ENCODE results near the gene DYNC2LI1. TPM values are rescaled to one million over a fixed set of nuclear protein-coding genes. Genes with fewer than 3 reads are reported as not detected.

DYNC2LI1 gene
- total and polyA plus RNA-seq, 2 of the 8 experiments (the other 6 are each of a cell fraction or from before 2014, with no cell fraction given): 3.9 to 7.6 TPM

GRCh38 chr2:43724728-43725526, 48.9 kb upstream of the DYNC2LI1 start:
- Histone ChIP-seq H4K5ac (ENCODE audit: insufficient read length, low read depth, low read length) (no peak overlapping the region), H3K23me2 (ENCODE audit: low read depth, low read length) (no peaks in the 10 kb centered on the region), H2BK5ac (ENCODE audit: low read depth, low read length) (no peak overlapping the region), H4K91ac (replicated peaks; ENCODE audit: insufficient read length, low read length) (no peak overlapping the region), H3K4me2 (ENCODE audit: insufficient read depth in 1 of 2, low read depth in 2 of 2, low read length in 2 of 2) (no peak overlapping the region), H3K4ac (replicated peaks; ENCODE audit: insufficient read length, low read depth, low read length) (no peak overlapping the region), H3K56ac (replicated peaks; ENCODE audit: insufficient read length, low read depth, low read length) (no peak overlapping the region), H3K36me3 (ENCODE audit: control insufficient read depth in 2 of 4, insufficient read depth in 4 of 4, low read length in 3 of 4) (no peaks in the 10 kb centered on the region), H4K8ac (ENCODE audit: extremely low read depth, insufficient read depth, low read length) (no peak overlapping the region), H3K27me3 (replicated peaks in 1 of 4; ENCODE audit: control insufficient read depth in 3 of 4, extremely low read depth in 1 of 4, insufficient read depth in 3 of 4, low read length in 3 of 4) (no peaks in the 10 kb centered on the region), H3K79me1 (ENCODE audit: low read depth, low read length) (no peaks in the 10 kb centered on the region), H2AK5ac (ENCODE audit: low read depth, low read length) (no peak overlapping the region), H2BK120ac (replicated peaks; ENCODE audit: low read depth, low read length) (no peak overlapping the region), H3K9me3 (ENCODE audit: insufficient read depth in 2 of 2, low read depth in 1 of 2, low read length in 1 of 2) (no peaks in the 10 kb centered on the region), H3K4me3 (ENCODE audit: extremely low read depth in 1 of 4, insufficient read depth in 2 of 4, low read depth in 3 of 4, low read length in 4 of 4) (no peak overlapping the region), H3K4me1 (replicated peaks in 1 of 4; ENCODE audit: control insufficient read depth in 3 of 4, insufficient read depth in 4 of 4, low read length in 3 of 4) (peaks cover 0 to 4% (median 2%) of the 10 kb centered on the region in 4 experiments; a peak in 2 of 7 replicates), H3K27ac (ENCODE audit: low read depth, low read length) (no peak overlapping the region), H3K79me2 (ENCODE audit: control insufficient read depth in 1 of 2, insufficient read depth in 2 of 2, low read length in 2 of 2) (no peaks in the 10 kb centered on the region), H4K20me1 (replicated peaks in 1 of 2; ENCODE audit: control insufficient read depth in 1 of 2, insufficient read depth in 2 of 2, low read length in 2 of 2) (no peaks in the 10 kb centered on the region), H2BK15ac (ENCODE audit: low read length) (no peak overlapping the region), H2BK20ac (ENCODE audit: low read length) (no peak overlapping the region), H3K14ac (ENCODE audit: insufficient read length) (no peak overlapping the region), H3K23ac (ENCODE audit: insufficient read length) (no peak overlapping the region), H2AFZ (ENCODE audit: low read length) (peak overlapping the region; percentile 30; the same call in 1 of the 2 replicates), H3K9ac (replicated peaks in 1 of 4; ENCODE audit: extremely low read depth in 1 of 4, low read depth in 3 of 4, low read length in 3 of 4) (peak overlapping the region in 1 of 4 experiments; percentile 34; a peak in 1 of 7 replicates), H3K18ac (ENCODE audit: extremely low read depth, low read length) (no peak overlapping the region), H2BK12ac (ENCODE audit: low read depth, low read length) (no peak overlapping the region)
- no peak for TF ChIP-seq CBX5 (IDR thresholded peaks at IDR 0.05; ENCODE audit: low read depth, low read length)
- no peak for TF ChIP-seq POLR2AphosphoS5 (IDR thresholded peaks at IDR 0.05; ENCODE audit: low read depth, low read length)
- TF ChIP-seq MAFK (IDR thresholded peaks at IDR 0.05; ENCODE audit: low read depth, low read length): no peak
- TF ChIP-seq TAF7 (optimal IDR thresholded peaks at IDR 0.05; ENCODE audit: borderline replicate concordance, low read depth, low read length): no peak
- TF ChIP-seq CREB1 (IDR thresholded peaks at IDR 0.05): no peak
- no peak for TF ChIP-seq SIX5 (IDR thresholded peaks at IDR 0.05; ENCODE audit: low read depth, low read length)
- TF ChIP-seq JUND (IDR thresholded peaks at IDR 0.05; ENCODE audit: low read length): no peak
- ChIA-PET POLR2A (ENCODE audit: partially characterized antibody) (no interaction called here), CTCF (ENCODE audit: partially characterized antibody) (interaction anchor here (0.6 to 1.2 kb wide), 2 partner anchors 8 to 158 kb away, joined by 4 to 5 read pairs; no protein-coding TSS in a partner anchor)
- 84% methylated on average over 4 of the region's 4 CpGs; no CpG with 5 or more reads in 1 of the 2 experiments for WGBS, 2 experiments (ENCODE audit: extremely low coverage in 1 of 2, insufficient coverage in 1 of 2, insufficient read length in 1 of 2, insufficient replicate concordance in 2 of 2, low coverage in 1 of 2, low lambda C conversion rate in 2 of 2, missing lambda C conversion rate in 1 of 2)
- FAIRE-seq: no peak
- no peak for DNase-seq (ENCODE audit: low read depth in 1 of 2, low spot score in 2 of 2)
